HepG2 (cell line): ENCODE data around the gene CAB39. TPM values are rescaled to one million over a fixed set of nuclear protein-coding genes. Genes with fewer than 3 reads are reported as not detected.
A peak's percentile ranks its signal among the peaks of the same experiment; 100 is the strongest.

Source experiments
- ELK4 ChIP-seq: sonication (generic); formaldehyde crosslinking; IDR thresholded peaks from 2 replicates; pipeline ENCODE4 v1.9.0; 2021; ENCODE audit warnings: missing genetic modification reagents, borderline replicate concordance
- HMG20A ChIP-seq: IDR thresholded peaks from 2 replicates; pipeline ENCODE4 v1.6.1; 2016; ENCODE audit warnings: borderline replicate concordance
- IKZF5 ChIP-seq: IDR thresholded peaks from 2 replicates; pipeline ENCODE4 v1.6.1; 2018; ENCODE audit warnings: missing genetic modification reagents, mild to moderate bottlenecking, missing compliant biosample characterization
- KLF6 ChIP-seq: IDR thresholded peaks from 2 replicates; pipeline ENCODE4 v1.8.0; 2016; ENCODE audit warnings: missing biosample characterization, missing genetic modification reagents
- NCOR1 ChIP-seq: fragments of 200-600 bp; sonication (generic); IDR thresholded peaks from 2 replicates; pipeline ENCODE4 v1.7.0; 2017; ENCODE audit warnings: antibody characterized with exemption, low read length, borderline replicate concordance
- TAF15 ChIP-seq: fragments of 200-400 bp; formaldehyde crosslinking; IDR thresholded peaks from one replicate; pipeline ENCODE4 v1.6.1; 2018; ENCODE audit warnings: mild to moderate bottlenecking, low read depth, low read length; ENCODE audit not compliant: poor library complexity, severe bottlenecking
- ZBED4 ChIP-seq: sonication (generic); formaldehyde crosslinking; IDR thresholded peaks from 2 replicates; pipeline ENCODE4 v1.4.0; 2020; ENCODE audit warnings: missing genetic modification reagents, borderline replicate concordance
- ZBTB10 ChIP-seq: sonication (generic); formaldehyde crosslinking; IDR thresholded peaks from 2 replicates; pipeline ENCODE4 v1.4.0; 2020; ENCODE audit warnings: missing genetic modification reagents, borderline replicate concordance
- ZBTB44 ChIP-seq: sonication (generic); formaldehyde crosslinking; IDR thresholded peaks from 2 replicates; pipeline ENCODE4 v1.4.0; 2020; ENCODE audit warnings: missing genetic modification reagents
- ZNF326 ChIP-seq: sonication (generic); formaldehyde crosslinking; IDR thresholded peaks from 2 replicates; pipeline ENCODE4 v1.4.0; 2020; ENCODE audit warnings: missing genetic modification reagents, borderline replicate concordance
- ZNF512B ChIP-seq: sonication (generic); formaldehyde crosslinking; IDR thresholded peaks from 2 replicates; pipeline ENCODE4 v1.5.1; 2020; ENCODE audit warnings: missing genetic modification reagents, mild to moderate bottlenecking, borderline replicate concordance
- ZNF562 ChIP-seq: sonication (generic); formaldehyde crosslinking; IDR thresholded peaks from 2 replicates; pipeline ENCODE4 v1.8.0; 2022; ENCODE audit warnings: missing genetic modification reagents, borderline replicate concordance
- ZNF605 ChIP-seq: sonication (generic); formaldehyde crosslinking; IDR thresholded peaks from 2 replicates; pipeline ENCODE4 v1.8.0; 2022; ENCODE audit warnings: mild to moderate bottlenecking, missing genetic modification reagents
- polyA plus RNA-seq, 8 experiments: library from polyadenylated mRNA; depleted of rRNA in 3 of 8; stranded (reverse) in 7 of 8; unstranded in 1 of 8; fragments of >200 nt; fragmentation: Illumina TruSeq in 4 of 8; extraction: Trizol in 4 of 8; gene quantifications; 2 replicates each; pipeline versions ENCODE4 v1.2.1 to v1.2.3, GENCODE V29; 2011 to 2016; ENCODE audit warnings: low read depth in 4 of 8, missing spikeins in 1 of 8, mixed read lengths in 1 of 8; ENCODE audit not compliant: insufficient read depth in 1 of 8
- total RNA-seq, 5 experiments: library from RNA; depleted of rRNA; stranded (reverse); fragments of >200 nt; fragmentation: Illumina TruSeq; extraction: Trizol; gene quantifications; 2 replicates each; pipeline ENCODE4 v1.2.3, GENCODE V29; 2016; ENCODE audit warnings: low read depth in 1 of 5

Gene CAB39
- total and polyA plus RNA-seq, 2 of the 13 experiments (the other 11 are each of a cell fraction or from before 2014, with no cell fraction given), result 19.3 to 45.3 TPM

- TF ChIP-seq ZBTB44 (no peak), ZNF512B (CRISPR knock-in tag) (0 out of 2 replicates have a peak, but pooled peaks have one; percentile 15), ELK4 (CRISPR knock-in tag) (no peak), ZNF562 (CRISPR knock-in tag) (no peak), HMG20A (CRISPR knock-in tag) (peak; percentile 93), ZBTB10 (CRISPR knock-in tag) (no peak), ZNF326 (no peak), IKZF5 (peak; percentile 40; the same call in 1 of the 2 replicates), TAF15 (no peak), NCOR1 (peak; percentile 18; the same call in 1 of the 2 replicates), ZBED4 (CRISPR knock-in tag) (no peak), ZNF605 (no peak), KLF6 (CRISPR knock-in tag) (no peak)
Observed at GRCh38 chr2:230738924-230739323, 26.3 kb downstream of the CAB39 start (continued).
